ENCODE data around the gene RNF44. TPM values are rescaled to one million over a fixed set of nuclear protein-coding genes. Genes with fewer than 3 reads are reported as not detected.

The RNF44 gene
- total RNA-seq, 1 experiment from 2014 or later = 84.2 TPM

GRCh38 chr5:176530393-176530982 is 6.7 kb downstream of the RNF44 start:
- Mint-ChIP-seq H3K27me3 (ENCODE audit: insufficient read depth, unreplicated experiment) (no peaks in the 10 kb centered on the region), H3K27ac (ENCODE audit: unreplicated experiment) (no peak overlapping the region), H3K4me1 (ENCODE audit: low read depth, unreplicated experiment) (peaks cover 5% of the 10 kb centered on the region), H3K36me3 (ENCODE audit: insufficient read depth, unreplicated experiment) (peaks cover 34% of the 10 kb centered on the region), H3K4me3 (ENCODE audit: unreplicated experiment) (no peak overlapping the region), H3K9me3 (ENCODE audit: unreplicated experiment) (no peaks in the 10 kb centered on the region)
- intact Hi-C loops (cut with micrococcal nuclease; ENCODE audit: unreplicated experiment) = no loop called here
- Histone ChIP-seq H3K4me1 (no peaks in the 10 kb centered on the region), H3K36me3 (ENCODE audit: control insufficient read depth, insufficient read depth, low read length) (peaks cover 11% of the 10 kb centered on the region), H3K9me3 (no peaks in the 10 kb centered on the region), H3K4me3 (ENCODE audit: low read depth, low read length) (no peak overlapping the region), H3K27me3 (replicated peaks; ENCODE audit: control insufficient read depth, insufficient read depth, low read length) (no peaks in the 10 kb centered on the region)
- TF ChIP-seq CTCF (IDR thresholded peaks at IDR 0.05; ENCODE audit: insufficient read depth in 1 of 2, low read depth in 1 of 2, low read length in 1 of 2, severe bottlenecking in 1 of 2, unreplicated experiment in 1 of 2) = no peak
- ChIA-PET CTCF (no interaction called here), POLR2A (no interaction called here)
- BruUV-seq (replicated peaks) = no TSS peak
- no peak for DNase-seq

DNA sequence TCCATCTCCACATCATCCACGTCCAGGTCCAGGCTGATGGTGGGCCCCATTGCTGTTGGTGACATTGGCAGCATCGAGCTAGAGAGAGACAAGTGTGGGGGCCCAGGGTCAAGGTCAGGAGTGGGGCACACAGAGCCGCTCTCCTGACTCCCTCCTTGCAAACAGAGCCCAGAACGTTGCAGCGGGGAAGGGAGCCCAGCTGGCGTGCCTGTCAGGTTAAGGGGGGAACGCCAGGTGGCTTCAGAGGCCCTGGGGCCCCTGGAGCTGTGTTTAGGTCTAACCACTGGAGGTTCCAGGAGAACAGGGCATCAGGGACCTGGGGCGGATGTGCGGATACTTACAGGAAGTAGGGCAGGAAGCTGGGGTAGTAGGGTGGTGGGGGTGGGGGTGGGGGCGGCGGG is 7.5 kb downstream of the RNF44 start:
- CTCF ChIA-PET = no interaction called here
- BruUV-seq (replicated peaks) = no TSS peak
- POLR2A ChIA-PET = no interaction called here
- H3K4me1 Mint-ChIP-seq (ENCODE audit: low read depth, unreplicated experiment) = peaks cover 5% of the 10 kb centered on the region
- Histone ChIP-seq H3K36me3 (ENCODE audit: control insufficient read depth, insufficient read depth, low read length) (peaks cover 7% of the 10 kb centered on the region), H3K4me1 (no peaks in the 10 kb centered on the region), H3K9me3 (no peaks in the 10 kb centered on the region), H3K27me3 (replicated peaks; ENCODE audit: control insufficient read depth, insufficient read depth, low read length) (no peaks in the 10 kb centered on the region), H3K4me3 (ENCODE audit: low read depth, low read length) (no peak overlapping the region)
- H3K4me3 Mint-ChIP-seq (ENCODE audit: unreplicated experiment) = no peak overlapping the region
- no peaks in the 10 kb centered on the region for H3K9me3 Mint-ChIP-seq (ENCODE audit: unreplicated experiment)
- intact Hi-C loops (cut with micrococcal nuclease; ENCODE audit: unreplicated experiment) = no loop called here
- DNase-seq = no peak
- TF ChIP-seq CTCF (IDR thresholded peaks at IDR 0.05; ENCODE audit: insufficient read depth in 1 of 2, low read depth in 1 of 2, low read length in 1 of 2, severe bottlenecking in 1 of 2, unreplicated experiment in 1 of 2) = no peak
- peaks cover 30% of the 10 kb centered on the region for H3K36me3 Mint-ChIP-seq (ENCODE audit: insufficient read depth, unreplicated experiment)
- H3K27me3 Mint-ChIP-seq (ENCODE audit: insufficient read depth, unreplicated experiment) = no peaks in the 10 kb centered on the region
- H3K27ac Mint-ChIP-seq (ENCODE audit: unreplicated experiment) = peak overlapping the region; percentile 27

DNA sequence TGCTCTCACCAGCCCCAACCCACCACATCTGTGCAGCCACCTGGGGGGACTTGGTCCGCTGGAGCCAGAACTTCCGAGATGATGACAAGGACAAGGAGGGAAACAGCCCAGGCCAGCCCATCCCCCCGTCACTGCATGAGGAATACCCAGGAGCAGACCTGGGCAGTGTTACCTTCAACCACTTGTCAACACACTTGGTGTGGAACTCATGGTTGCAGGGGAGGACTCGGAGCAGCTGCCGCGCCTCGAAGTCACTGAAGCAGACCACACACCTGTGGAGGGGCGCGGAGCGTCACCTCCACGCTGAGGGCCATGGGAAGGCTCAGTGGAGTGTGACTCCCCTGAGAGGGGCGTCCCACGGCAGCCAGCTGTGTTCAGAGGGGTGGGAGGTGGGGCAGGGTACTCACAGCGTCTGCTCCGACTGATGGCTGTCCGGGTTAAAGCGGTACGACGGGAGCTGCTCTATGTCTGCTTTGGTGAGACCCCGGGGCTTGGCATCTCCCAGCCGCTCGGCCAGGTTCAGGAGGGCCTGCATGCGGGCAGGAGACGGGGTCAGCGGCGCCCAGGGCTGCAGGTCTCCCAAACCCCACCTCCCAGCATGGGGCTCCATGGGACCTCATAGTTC is 8.0 kb downstream of the RNF44 start:
- intact Hi-C loops (cut with micrococcal nuclease; ENCODE audit: unreplicated experiment) = no loop called here
- Histone ChIP-seq H3K36me3 (ENCODE audit: control insufficient read depth, insufficient read depth, low read length) (peaks cover 5% of the 10 kb centered on the region), H3K4me1 (no peaks in the 10 kb centered on the region), H3K9me3 (no peaks in the 10 kb centered on the region), H3K4me3 (ENCODE audit: low read depth, low read length) (no peak overlapping the region), H3K27me3 (replicated peaks; ENCODE audit: control insufficient read depth, insufficient read depth, low read length) (no peaks in the 10 kb centered on the region)
- Mint-ChIP-seq H3K27me3 (ENCODE audit: insufficient read depth, unreplicated experiment) (no peaks in the 10 kb centered on the region), H3K27ac (ENCODE audit: unreplicated experiment) (peak overlapping the region; percentile 27), H3K36me3 (ENCODE audit: insufficient read depth, unreplicated experiment) (peaks cover 27% of the 10 kb centered on the region), H3K4me1 (ENCODE audit: low read depth, unreplicated experiment) (peaks cover 5% of the 10 kb centered on the region), H3K9me3 (ENCODE audit: unreplicated experiment) (no peaks in the 10 kb centered on the region), H3K4me3 (ENCODE audit: unreplicated experiment) (no peak overlapping the region)
- BruUV-seq (replicated peaks) = no TSS peak
- TF ChIP-seq CTCF (IDR thresholded peaks at IDR 0.05; ENCODE audit: insufficient read depth in 1 of 2, low read depth in 1 of 2, low read length in 1 of 2, severe bottlenecking in 1 of 2, unreplicated experiment in 1 of 2) = no peak
- ChIA-PET POLR2A (no interaction called here), CTCF (no interaction called here)
- DNase-seq = no peak

Data from Caco-2 (cell line).